B cell (primary cell): Measurements from ENCODE around the gene CCDC178.

ENCODE experiments used
- EZH2 ChIP-seq: IDR thresholded peaks from 2 replicates; pipeline ENCODE4 v1.6.1; 2012; ENCODE audit warnings: borderline replicate concordance, low read depth, mild to moderate bottlenecking, moderate library complexity, low read length; ENCODE audit not compliant: insufficient read depth, poor library complexity, severe bottlenecking
- TF ChIP-seq, protein P1 (sequence below): fragments of 200-600 bp; IDR thresholded peaks from one replicate; pipeline ENCODE4 v1.8.0; 2022; ENCODE audit warnings: antibody characterized with exemption, mild to moderate bottlenecking

DNA sequence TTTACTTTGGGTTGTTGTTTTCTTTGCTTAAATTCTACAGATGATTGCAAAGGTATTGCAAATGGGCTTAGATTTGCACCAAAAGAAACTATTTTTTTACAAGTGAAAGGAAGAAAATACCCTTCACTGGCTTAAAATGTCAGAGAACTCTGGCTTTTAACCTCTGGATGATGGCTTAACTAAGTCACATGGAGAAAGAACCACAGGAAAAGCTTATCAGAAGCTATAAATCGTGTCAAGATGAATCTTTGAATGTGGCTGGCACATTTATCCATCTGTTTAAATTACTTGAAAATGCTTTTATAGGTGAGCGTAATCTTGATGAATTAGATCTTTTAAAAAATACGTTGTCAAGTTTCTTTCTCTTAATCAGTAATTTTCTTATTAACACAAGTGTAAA, 32.0 kb upstream of the CCDC178 start:
- TF ChIP-seq, protein P1, sequence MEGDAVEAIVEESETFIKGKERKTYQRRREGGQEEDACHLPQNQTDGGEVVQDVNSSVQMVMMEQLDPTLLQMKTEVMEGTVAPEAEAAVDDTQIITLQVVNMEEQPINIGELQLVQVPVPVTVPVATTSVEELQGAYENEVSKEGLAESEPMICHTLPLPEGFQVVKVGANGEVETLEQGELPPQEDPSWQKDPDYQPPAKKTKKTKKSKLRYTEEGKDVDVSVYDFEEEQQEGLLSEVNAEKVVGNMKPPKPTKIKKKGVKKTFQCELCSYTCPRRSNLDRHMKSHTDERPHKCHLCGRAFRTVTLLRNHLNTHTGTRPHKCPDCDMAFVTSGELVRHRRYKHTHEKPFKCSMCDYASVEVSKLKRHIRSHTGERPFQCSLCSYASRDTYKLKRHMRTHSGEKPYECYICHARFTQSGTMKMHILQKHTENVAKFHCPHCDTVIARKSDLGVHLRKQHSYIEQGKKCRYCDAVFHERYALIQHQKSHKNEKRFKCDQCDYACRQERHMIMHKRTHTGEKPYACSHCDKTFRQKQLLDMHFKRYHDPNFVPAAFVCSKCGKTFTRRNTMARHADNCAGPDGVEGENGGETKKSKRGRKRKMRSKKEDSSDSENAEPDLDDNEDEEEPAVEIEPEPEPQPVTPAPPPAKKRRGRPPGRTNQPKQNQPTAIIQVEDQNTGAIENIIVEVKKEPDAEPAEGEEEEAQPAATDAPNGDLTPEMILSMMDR, result no peak
- no peak for TF ChIP-seq EZH2
